Calu3 (cell line): ENCODE data around the gene EIPR1. TPM values are rescaled to one million over a fixed set of nuclear protein-coding genes. Genes with fewer than 3 reads are reported as not detected.

Experiments
- BruUV-seq: library from RNA; stranded (reverse); fragments of 400-500 nt; replicated peaks from 2 replicates; lab custom pipeline; 2021; lab: Mats Ljungman, UMichigan
- CTCF ChIA-PET: fragments of 300-600 bp; sonication (Branson Sonifier 250); formaldehyde crosslinking; loops from one replicate; lab custom pipeline; 2022; ENCODE audit warnings: antibody characterized with exemption; lab: Charles Lee
- DNase-seq: peaks from one replicate; pipeline ENCODE4 v3.0.0; 2022
- H3K27ac Mint-ChIP-seq: one replicate; pipeline ENCODE4 v1.8.0; 2022; ENCODE audit warnings: mixed read lengths; ENCODE audit not compliant: unreplicated experiment
- H3K27me3 Mint-ChIP-seq: one replicate; pipeline ENCODE4 v1.8.0; 2022; ENCODE audit warnings: mixed read lengths; ENCODE audit not compliant: unreplicated experiment
- H3K36me3 Mint-ChIP-seq: one replicate; pipeline ENCODE4 v1.8.0; 2022; ENCODE audit warnings: mild to moderate bottlenecking, moderate library complexity, mixed read lengths; ENCODE audit not compliant: insufficient read depth, unreplicated experiment
- H3K4me1 Mint-ChIP-seq: one replicate; pipeline ENCODE4 v1.8.0; 2022; ENCODE audit warnings: mild to moderate bottlenecking, low read depth, mixed read lengths; ENCODE audit not compliant: unreplicated experiment
- H3K4me3 Mint-ChIP-seq: one replicate; pipeline ENCODE4 v1.8.0; 2022; ENCODE audit warnings: mild to moderate bottlenecking, low read depth, moderate library complexity, mixed read lengths; ENCODE audit not compliant: unreplicated experiment
- H3K9me3 Mint-ChIP-seq: one replicate; pipeline ENCODE4 v1.8.0; 2022; ENCODE audit warnings: low read depth, mixed read lengths; ENCODE audit not compliant: unreplicated experiment
- CTCF ChIP-seq: fragments of 200-600 bp; IDR thresholded peaks from one replicate; pipeline ENCODE4 v1.8.0; 2022; ENCODE audit warnings: antibody characterized with exemption; ENCODE audit not compliant: unreplicated experiment
- intact Hi-C: fragments of 100-400 bp; cut with micrococcal nuclease; formaldehyde crosslinking; loops from one replicate; pipeline ENCODE4 v1.10.0; 2022; ENCODE audit not compliant: unreplicated experiment
- total RNA-seq: library from RNA; stranded (reverse); gene quantifications from 2 replicates; pipeline ENCODE4 v1.2.3, GENCODE V29; 2022

The EIPR1 gene
- total RNA-seq, 1 experiment from 2014 or later, result 31.7 TPM

- H3K36me3 Mint-ChIP-seq, result peaks cover 14% of the 10 kb centered on the region
- intact Hi-C loops, result no loop called here
- no TSS peak for BruUV-seq
- no peaks in the 10 kb centered on the region for H3K27me3 Mint-ChIP-seq
- CTCF ChIA-PET, result interaction anchor here (0.9 kb wide), 1 partner anchor 20 kb away, joined by 8 read pairs; no protein-coding TSS in a partner anchor
- no peak for DNase-seq
- TF ChIP-seq CTCF, result no peak
- no peak overlapping the region for H3K27ac Mint-ChIP-seq
- H3K9me3 Mint-ChIP-seq, result peaks cover 7% of the 10 kb centered on the region
- no peaks in the 10 kb centered on the region for H3K4me1 Mint-ChIP-seq
- H3K4me3 Mint-ChIP-seq, result no peak overlapping the region
Measured at GRCh38 chr2:3399829-3400228, 22.2 kb upstream of the EIPR1 start.

GRCh38 chr2:3399381-3399780 lies 21.8 kb upstream of the EIPR1 start:
- no peaks in the 10 kb centered on the region for H3K27me3 Mint-ChIP-seq
- TF ChIP-seq CTCF, result no peak
- intact Hi-C loops, result no loop called here
- CTCF ChIA-PET, result no interaction called here
- no peak for DNase-seq
- no peak overlapping the region for H3K4me3 Mint-ChIP-seq
- peaks cover 7% of the 10 kb centered on the region for H3K9me3 Mint-ChIP-seq
- H3K4me1 Mint-ChIP-seq, result no peaks in the 10 kb centered on the region
- no peak overlapping the region for H3K27ac Mint-ChIP-seq
- H3K36me3 Mint-ChIP-seq, result peaks cover 14% of the 10 kb centered on the region
- BruUV-seq, result no TSS peak

- Mint-ChIP-seq H3K27me3 (no peaks in the 10 kb centered on the region), H3K4me3 (no peak overlapping the region), H3K9me3 (peaks cover 7% of the 10 kb centered on the region), H3K4me1 (no peaks in the 10 kb centered on the region), H3K27ac (no peak overlapping the region), H3K36me3 (peaks cover 9% of the 10 kb centered on the region)
- no peak for DNase-seq
- no TSS peak for BruUV-seq
- CTCF ChIA-PET, result no interaction called here
- intact Hi-C loops, result no loop called here
- TF ChIP-seq CTCF, result no peak
Measured at GRCh38 chr2:3398857-3399256, 21.2 kb upstream of the EIPR1 start.

GRCh38 chr2:3396920-3397559 lies 19.4 kb upstream of the EIPR1 start:
- H3K36me3 Mint-ChIP-seq, result peaks cover 7% of the 10 kb centered on the region
- H3K27me3 Mint-ChIP-seq, result no peaks in the 10 kb centered on the region
- no peak overlapping the region for H3K27ac Mint-ChIP-seq
- H3K4me1 Mint-ChIP-seq, result no peaks in the 10 kb centered on the region
- H3K9me3 Mint-ChIP-seq, result peaks cover 7% of the 10 kb centered on the region
- intact Hi-C loops, result no loop called here
- no TSS peak for BruUV-seq
- CTCF ChIA-PET, result no interaction called here
- no peak overlapping the region for H3K4me3 Mint-ChIP-seq
- DNase-seq, result no peak
- no peak for TF ChIP-seq CTCF
